ENCODE measurements around the gene FAM78B.

The FAM78B gene

DNA sequence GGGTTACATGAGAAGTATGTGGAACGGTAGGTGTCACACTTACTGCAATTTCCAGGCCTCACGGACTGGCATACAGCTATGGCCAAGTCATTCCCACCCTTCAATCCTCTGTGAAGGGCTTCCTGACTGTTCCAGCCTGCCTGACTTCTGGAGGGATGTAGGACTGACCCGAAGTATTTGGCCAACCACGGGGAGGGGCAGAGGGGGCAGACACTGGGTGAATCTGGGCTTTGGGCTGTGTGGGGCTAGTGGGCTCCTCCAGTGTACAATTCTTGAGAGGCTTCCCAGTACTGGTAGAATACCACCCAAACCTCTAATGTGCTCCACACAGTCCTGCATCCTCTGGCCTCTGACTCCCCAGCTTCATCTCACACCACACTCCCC is 78.2 kb downstream of the FAM78B start:
- H3K4me3 ChIP-seq (ENCODE audit: low read length) = no peak overlapping the region
- DNase-seq (ENCODE audit: low read depth) = no peak
- TF ChIP-seq, protein P1, sequence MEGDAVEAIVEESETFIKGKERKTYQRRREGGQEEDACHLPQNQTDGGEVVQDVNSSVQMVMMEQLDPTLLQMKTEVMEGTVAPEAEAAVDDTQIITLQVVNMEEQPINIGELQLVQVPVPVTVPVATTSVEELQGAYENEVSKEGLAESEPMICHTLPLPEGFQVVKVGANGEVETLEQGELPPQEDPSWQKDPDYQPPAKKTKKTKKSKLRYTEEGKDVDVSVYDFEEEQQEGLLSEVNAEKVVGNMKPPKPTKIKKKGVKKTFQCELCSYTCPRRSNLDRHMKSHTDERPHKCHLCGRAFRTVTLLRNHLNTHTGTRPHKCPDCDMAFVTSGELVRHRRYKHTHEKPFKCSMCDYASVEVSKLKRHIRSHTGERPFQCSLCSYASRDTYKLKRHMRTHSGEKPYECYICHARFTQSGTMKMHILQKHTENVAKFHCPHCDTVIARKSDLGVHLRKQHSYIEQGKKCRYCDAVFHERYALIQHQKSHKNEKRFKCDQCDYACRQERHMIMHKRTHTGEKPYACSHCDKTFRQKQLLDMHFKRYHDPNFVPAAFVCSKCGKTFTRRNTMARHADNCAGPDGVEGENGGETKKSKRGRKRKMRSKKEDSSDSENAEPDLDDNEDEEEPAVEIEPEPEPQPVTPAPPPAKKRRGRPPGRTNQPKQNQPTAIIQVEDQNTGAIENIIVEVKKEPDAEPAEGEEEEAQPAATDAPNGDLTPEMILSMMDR (conservative IDR thresholded peaks at IDR 0.05; ENCODE audit: low read length) = no peak

DNA sequence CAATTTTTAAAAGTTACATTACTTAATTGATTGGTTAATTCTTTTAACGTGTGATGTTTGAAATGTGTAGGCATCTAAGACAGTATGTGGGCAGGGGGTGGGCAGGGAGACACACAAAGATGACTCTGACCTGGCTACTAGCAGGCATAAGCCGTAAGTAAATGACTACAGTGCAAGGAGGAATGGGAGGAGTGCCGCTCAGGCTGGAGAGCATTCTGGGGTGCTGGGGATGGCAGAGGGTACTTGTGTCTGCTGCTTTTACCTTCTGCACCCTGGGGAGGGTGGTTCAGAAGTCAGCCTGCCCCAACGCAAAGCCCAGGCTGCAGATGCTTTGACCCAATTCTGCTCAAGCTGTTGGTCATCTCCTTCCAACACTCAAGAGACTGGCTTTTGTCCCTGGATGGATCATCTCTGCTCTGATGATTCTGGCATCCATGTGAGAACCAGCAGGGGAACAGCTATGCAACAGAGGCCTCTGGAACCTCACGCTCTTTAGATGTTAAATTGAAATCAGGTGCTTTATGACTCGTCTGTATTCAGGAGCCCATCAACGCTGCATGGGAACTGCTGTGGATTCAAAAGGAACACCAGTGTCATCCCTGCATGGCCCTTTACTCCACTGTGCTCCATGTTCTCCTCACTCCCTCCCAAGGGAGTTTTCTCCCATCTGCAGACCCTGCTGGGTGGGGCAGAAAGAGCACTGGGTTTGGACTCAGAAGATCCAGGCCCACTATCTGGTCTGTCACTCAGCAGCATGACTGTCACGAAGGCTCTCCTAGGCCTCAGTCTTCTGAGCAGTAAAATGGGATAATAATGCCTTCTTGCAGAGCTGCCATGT is 78.8 kb downstream of the FAM78B start:
- DNase-seq (ENCODE audit: low read depth) = no peak
- TF ChIP-seq, protein P1 (conservative IDR thresholded peaks at IDR 0.05; ENCODE audit: low read length) = no peak
- H3K4me3 ChIP-seq (ENCODE audit: low read length) = no peak overlapping the region

DNA sequence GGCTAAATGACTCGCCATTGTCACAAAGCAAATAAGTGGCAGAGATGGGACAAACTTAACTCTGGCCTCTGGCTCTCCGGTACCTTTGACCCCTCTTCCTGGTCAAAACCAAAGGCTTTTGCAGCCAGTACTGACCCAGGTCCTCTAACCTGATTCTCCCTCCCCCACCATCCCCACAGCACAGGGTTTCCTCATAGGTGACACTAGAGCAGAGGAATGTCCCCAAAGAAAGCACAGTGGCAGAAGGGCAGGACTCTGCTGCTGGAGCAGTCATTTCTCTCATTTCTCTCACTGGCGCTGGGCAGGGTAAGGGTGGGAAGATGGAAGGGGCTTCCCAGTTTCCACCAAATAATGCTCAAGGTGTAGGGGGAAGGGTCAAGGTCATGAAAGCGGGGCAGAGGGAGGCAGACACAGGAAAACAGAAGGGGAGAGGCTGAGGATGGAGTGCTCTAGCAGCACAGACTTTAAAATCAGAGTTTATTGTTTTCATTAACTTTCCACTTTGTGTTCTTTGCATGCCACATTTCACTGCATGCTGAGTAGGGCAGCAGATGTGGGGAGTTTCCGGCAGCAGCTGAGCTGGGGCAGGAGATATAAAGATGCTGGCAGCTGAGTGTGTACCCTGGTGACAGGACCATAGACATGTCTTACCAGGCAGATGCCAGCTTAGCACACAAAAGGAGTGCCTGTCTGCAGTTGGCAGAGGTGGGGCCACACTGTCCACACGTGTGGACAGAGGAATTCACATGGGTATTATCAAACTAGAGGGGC is 80.5 kb downstream of the FAM78B start:
- DNase-seq (ENCODE audit: low read depth) = no peak
- TF ChIP-seq, protein P1 (conservative IDR thresholded peaks at IDR 0.05; ENCODE audit: low read length) = no peak

GRCh38 chr1:166084613-166085012 is 82.2 kb downstream of the FAM78B start:
- TF ChIP-seq, protein P1 (conservative IDR thresholded peaks at IDR 0.05; ENCODE audit: low read length) = no peak
- DNase-seq (ENCODE audit: low read depth) = no peak

More for the DNA sequence above, 80.5 kb downstream of the FAM78B start:
- no peak overlapping the region for H3K4me3 ChIP-seq (ENCODE audit: low read length)

DNA sequence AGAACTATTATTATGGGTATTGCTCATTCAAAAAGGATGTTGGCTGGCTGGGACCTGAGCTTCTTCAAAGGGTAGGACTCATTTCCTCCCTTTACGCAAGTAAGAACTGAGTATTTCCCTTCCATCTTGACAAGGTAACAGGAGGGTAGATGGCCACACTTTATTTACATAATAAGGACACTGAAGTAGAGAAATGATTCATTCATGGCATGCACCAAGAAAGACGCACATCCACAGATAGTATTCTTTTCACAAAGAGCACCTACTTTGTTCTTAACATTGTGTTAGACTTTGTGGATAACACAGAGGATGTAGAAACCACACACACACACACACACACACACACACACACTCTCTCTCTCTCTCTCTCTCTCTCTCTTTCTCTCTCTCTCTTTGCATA is 82.9 kb downstream of the FAM78B start:
- TF ChIP-seq, protein P1 (conservative IDR thresholded peaks at IDR 0.05; ENCODE audit: low read length) = no peak
- DNase-seq (ENCODE audit: low read depth) = no peak
- no peak overlapping the region for H3K4me3 ChIP-seq (ENCODE audit: low read length)

More at GRCh38 chr1:166084613-166085012, 82.2 kb downstream of the FAM78B start:
- no peak overlapping the region for H3K4me3 ChIP-seq (ENCODE audit: low read length)

- H3K4me3 ChIP-seq (ENCODE audit: low read length) = no peak overlapping the region
- no peak for DNase-seq (ENCODE audit: low read depth)
- TF ChIP-seq, protein P1 (conservative IDR thresholded peaks at IDR 0.05; ENCODE audit: low read length) = no peak
Observed at GRCh38 chr1:166082601-166083000, 84.2 kb downstream of the FAM78B start.
